ENCODE results near the gene GRK5.

DNA sequence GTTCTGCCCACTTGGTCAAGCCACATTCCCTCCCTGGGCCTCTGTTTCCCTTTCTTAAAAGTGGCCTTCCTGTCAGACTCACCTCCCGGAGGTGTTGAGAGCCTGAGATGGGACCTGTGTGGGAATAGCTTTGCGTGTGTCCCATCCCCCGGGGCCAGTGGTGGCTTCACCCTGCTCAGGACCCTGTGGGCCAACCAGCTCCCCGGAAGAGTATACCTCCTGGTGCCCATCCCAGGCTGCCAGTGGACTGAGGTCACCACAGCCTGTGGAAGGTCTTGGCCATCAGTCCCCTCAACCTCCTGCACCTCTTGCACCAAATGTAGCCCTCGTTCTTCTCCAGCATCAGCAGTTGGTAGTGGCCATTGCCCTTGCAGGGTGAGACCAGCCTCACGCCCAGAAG is 190.0 kb downstream of the GRK5 start:
- TF ChIP-seq, protein P1, sequence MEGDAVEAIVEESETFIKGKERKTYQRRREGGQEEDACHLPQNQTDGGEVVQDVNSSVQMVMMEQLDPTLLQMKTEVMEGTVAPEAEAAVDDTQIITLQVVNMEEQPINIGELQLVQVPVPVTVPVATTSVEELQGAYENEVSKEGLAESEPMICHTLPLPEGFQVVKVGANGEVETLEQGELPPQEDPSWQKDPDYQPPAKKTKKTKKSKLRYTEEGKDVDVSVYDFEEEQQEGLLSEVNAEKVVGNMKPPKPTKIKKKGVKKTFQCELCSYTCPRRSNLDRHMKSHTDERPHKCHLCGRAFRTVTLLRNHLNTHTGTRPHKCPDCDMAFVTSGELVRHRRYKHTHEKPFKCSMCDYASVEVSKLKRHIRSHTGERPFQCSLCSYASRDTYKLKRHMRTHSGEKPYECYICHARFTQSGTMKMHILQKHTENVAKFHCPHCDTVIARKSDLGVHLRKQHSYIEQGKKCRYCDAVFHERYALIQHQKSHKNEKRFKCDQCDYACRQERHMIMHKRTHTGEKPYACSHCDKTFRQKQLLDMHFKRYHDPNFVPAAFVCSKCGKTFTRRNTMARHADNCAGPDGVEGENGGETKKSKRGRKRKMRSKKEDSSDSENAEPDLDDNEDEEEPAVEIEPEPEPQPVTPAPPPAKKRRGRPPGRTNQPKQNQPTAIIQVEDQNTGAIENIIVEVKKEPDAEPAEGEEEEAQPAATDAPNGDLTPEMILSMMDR (IDR thresholded peaks at IDR 0.05): no peak
- no peak for TF ChIP-seq POLR2A (IDR thresholded peaks at IDR 0.05)
